HG02763 (cell line): Measurements from ENCODE around the gene CSAD.

ENCODE experiments used
- ATAC-seq: cut with Tn5 transposase; IDR thresholded peaks from one replicate; pipeline ENCODE4 v1.9.1; 2021; ENCODE audit warnings: mild to moderate bottlenecking, moderate library complexity; ENCODE audit not compliant: unreplicated experiment

CSAD gene

GRCh38 chr12:53151039-53151438 lies 29.7 kb downstream of the CSAD start:
- no peak for ATAC-seq

GRCh38 chr12:53147653-53148052 lies 33.1 kb downstream of the CSAD start:
- ATAC-seq: no peak

GRCh38 chr12:53147181-53147580 lies 33.5 kb downstream of the CSAD start:
- no peak for ATAC-seq

GRCh38 chr12:53145383-53146260 lies 35.1 kb downstream of the CSAD start:
- no peak for ATAC-seq

DNA sequence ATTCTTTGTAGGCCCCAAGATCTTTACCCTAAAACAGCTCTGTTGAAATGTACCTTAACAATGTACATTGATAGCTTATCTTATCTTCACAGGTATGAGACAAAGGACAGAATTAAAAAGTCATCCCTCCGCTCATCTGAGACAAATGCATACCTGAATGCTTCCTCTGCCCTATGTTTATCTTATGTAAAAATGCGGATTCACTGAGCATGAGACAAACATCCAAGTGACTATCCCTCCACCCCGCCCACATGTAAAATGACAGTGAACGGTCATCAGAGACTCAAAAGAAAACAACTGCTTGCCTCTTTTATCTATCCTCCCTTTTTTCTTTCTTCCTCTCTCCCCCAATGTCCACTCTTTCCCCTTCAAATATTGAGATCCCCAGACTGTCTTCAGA lies 37.4 kb downstream of the CSAD start:
- no peak for ATAC-seq

GRCh38 chr12:53133722-53134121 lies 47.0 kb downstream of the CSAD start:
- no peak for ATAC-seq

GRCh38 chr12:53131844-53132243 lies 48.9 kb downstream of the CSAD start:
- ATAC-seq: no peak

DNA sequence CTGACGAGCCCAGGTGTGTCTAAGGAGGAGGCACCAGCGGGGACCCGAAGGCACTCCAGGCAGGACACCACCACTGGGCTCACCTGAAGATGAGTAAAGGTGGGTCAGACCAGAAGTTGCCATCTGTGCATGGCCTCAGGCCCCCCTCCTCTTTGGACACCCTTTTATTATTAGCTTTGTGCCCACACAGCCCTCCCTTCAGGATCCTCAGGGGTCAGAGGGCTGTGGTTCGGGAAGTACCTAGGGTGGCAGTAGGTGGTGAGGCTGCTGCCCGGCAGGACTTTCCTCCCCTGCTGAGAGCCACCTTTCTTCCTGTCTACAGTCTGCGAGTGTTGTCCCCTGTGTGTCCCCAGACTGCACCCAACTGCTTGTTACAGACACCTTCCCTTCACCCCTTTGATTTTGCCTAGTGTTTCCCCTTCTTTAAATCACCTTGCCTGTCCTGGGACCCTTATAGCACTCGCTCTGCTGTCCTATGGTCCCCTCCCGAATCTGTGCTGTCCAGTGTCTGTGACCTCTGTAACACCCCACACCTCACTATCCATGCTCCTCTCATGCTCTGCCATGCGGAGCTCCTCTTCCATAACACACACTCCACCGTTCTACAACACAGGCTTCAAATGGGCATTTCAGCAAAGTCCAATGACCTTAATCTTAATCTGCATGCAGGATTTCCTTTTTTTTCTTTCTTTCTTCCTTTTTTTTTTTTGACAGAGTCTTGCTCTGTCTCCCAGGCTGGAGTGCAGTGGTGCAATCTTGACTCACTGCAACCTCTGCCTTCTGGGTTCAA lies 51.8 kb downstream of the CSAD start:
- ATAC-seq: no peak

DNA sequence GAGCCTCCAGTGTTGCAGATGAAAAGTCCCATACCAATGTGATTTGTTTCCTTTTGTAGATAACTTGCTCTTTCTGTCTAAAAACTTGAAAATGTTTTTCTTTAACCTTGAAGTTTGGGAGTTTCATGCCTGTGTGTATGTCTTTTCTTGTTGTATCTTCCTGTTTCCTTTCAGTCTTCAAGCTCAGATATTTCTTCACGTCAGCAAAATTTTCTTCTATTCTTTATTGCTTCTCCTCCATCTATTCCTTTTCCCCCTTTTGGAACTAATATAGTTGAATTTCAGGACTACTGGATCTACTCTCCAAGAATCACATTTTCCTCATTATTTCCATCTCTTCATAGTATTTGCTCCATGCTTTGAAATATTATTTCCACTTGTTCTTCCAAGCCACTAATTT lies 53.6 kb downstream of the CSAD start:
- no peak for ATAC-seq

- ATAC-seq: no peak
Observed at GRCh38 chr12:53124352-53124723, 56.4 kb downstream of the CSAD start.

DNA sequence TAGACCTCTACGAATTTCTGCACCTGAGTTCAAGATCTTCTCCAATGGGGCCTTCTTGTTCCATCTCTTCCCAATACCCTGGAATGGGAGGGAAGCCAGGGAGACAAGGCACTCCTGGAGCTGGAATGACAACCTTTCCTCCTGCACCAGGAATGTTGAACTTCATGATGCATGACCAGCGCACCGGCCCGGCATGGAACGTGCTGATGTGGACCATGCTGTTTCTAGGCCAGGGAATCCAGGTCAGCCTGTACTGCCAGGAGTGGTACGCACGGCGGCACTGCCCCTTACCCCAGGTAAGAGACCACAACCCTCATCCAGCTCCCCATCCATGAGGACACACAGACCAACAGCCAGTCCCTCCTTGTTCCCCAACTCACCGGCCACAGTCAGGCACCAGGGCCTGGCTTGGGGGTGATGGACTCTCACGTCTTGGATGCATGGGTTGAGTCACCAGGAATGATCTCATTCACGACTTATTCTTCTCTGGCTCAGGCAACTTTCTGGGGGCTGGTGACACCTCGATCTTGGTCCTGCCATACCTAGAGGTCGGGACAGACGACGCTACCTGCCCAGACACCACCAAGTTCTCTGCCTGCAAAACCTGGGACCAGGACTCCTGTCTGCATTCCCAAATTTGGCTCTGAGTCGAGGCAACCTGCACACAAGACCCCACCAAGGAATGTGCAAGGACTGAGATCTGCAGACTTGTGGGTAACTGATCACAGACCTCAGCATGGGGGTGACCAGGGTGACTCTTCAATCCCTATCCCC lies 57.0 kb downstream of the CSAD start:
- no peak for ATAC-seq

GRCh38 chr12:53122961-53123468 lies 57.7 kb downstream of the CSAD start:
- ATAC-seq: no peak

GRCh38 chr12:53120685-53121525 lies 59.8 kb downstream of the CSAD start:
- ATAC-seq: no peak

- ATAC-seq: no peak
Observed at GRCh38 chr12:53118751-53119300, 61.9 kb downstream of the CSAD start.

DNA sequence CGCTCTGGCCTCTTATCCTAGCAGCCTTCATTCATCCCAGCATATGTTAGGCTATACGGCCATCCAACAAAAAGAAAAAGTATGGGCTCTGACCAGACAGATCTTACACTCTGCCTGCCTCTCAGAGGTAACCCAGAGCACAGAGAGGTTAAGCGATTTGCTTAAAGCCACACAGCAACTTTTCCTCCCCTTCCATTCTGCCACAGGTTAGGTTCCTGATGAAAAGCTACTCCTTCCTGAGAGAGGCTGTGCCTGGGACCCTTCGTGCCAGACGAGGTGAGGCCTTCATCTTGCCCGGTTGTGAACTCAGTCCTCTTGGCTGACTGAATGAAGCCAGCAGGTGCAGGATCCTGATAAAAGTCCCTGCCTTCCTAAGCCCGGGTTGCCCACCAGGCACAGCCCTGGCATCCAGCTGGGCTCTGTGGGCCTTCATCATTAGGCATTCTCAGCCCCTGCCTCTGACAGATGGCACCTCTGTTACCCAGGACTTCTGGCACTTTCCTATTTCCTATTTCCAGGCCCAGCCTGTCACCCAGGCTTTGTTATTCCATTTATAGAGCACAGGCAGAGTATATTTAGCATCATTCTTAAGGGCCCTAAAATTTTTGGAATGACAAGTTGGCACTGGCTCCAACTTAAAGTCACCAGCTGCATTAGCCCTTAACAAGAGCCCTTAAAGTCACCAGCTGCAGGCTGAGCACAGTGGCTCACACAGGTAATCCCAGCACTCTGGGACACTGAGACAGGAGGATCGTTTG lies 64.7 kb downstream of the CSAD start:
- ATAC-seq: no peak

- no peak for ATAC-seq
Observed at GRCh38 chr12:53115112-53115890, 65.4 kb downstream of the CSAD start.

DNA sequence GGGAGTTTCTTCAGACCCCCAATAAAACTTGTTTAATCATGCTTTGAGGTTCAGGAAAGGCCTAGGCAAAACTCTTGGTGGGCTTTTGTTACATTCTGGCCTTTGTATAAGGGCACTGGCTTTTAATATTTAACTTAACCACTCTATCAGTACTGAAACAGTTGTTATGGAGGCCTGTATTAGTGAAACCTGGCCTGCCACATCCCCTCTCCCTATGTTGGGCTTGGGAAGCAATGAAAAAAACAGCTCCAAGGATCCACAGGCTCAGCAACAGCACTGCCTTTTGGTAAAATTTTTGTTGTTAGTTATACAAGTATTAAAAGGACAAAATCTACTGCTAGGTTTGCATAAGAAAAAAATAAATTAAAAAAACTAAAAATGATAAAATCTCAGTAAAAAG lies 66.8 kb downstream of the CSAD start:
- ATAC-seq: no peak

- no peak for ATAC-seq
Observed at GRCh38 chr12:53113136-53113705, 67.5 kb downstream of the CSAD start.
